Frontal cortex (tissue), 4 donors: Measurements from ENCODE around the gene FOSL2. TPM values are rescaled to one million over a fixed set of nuclear protein-coding genes. Genes with fewer than 3 reads are reported as not detected.
"Not testable (repeated sequence)": the region's sequence is repeated elsewhere in the genome, so short reads cannot be mapped to it uniquely, and the experiment has no call there.

Experiments
- DNase-seq, 2 donors: peaks; one replicate each; pipeline ENCODE4 v3.0.0; 2012; ENCODE audit warnings: low spot score in 2 of 2
- FAIRE-seq: peaks from 2 replicates; lab custom pipeline; 2012; peaks lifted over from hg19 to GRCh38; lab: Jason Lieb, UNC
- total RNA-seq: library from RNA; depleted of rRNA; stranded (reverse); fragments of >200 nt; gene quantifications from one replicate; pipeline ENCODE4 v1.2.3, GENCODE V29; 2014
- donor health status: control.
- donor health status: control.
- donor health status: control.

Gene FOSL2
- total RNA-seq, 1 donor from 2014 or later: 20.0 TPM

GRCh38 chr2:28370354-28370753, 22.3 kb upstream of the FOSL2 start:
- FAIRE-seq (no peak), DNase-seq (no peak)

- DNase-seq, FAIRE-seq: not testable (repeated sequence)
Measured at GRCh38 chr2:28371728-28372127, 20.9 kb upstream of the FOSL2 start.

- FAIRE-seq: no peak
- no peak for DNase-seq
Measured at GRCh38 chr2:28373854-28374253, 18.8 kb upstream of the FOSL2 start.

- DNase-seq: no peak
- no peak for FAIRE-seq
Measured at GRCh38 chr2:28374331-28374730, 18.3 kb upstream of the FOSL2 start.

DNA sequence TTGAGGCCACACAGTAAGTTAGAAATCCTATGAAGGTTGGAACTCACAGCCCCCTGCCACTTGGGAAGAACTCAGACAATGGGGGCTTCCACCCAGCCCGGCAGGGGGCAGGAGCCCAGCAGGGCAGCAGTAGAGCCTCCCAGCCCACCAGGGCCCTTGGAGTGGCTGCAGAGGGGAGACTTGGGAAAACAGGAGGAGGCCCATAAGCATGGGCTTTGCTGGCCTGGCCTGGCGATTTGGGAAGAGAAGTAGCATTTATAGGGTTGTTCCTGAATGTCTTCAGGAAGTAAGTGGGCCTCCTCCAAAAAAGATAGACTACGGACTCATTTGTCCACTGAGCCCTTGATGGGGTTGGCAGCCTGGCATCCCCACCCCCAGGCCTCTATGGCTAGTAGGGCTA, 17.4 kb upstream of the FOSL2 start:
- FAIRE-seq (no peak), DNase-seq (no peak)

DNA sequence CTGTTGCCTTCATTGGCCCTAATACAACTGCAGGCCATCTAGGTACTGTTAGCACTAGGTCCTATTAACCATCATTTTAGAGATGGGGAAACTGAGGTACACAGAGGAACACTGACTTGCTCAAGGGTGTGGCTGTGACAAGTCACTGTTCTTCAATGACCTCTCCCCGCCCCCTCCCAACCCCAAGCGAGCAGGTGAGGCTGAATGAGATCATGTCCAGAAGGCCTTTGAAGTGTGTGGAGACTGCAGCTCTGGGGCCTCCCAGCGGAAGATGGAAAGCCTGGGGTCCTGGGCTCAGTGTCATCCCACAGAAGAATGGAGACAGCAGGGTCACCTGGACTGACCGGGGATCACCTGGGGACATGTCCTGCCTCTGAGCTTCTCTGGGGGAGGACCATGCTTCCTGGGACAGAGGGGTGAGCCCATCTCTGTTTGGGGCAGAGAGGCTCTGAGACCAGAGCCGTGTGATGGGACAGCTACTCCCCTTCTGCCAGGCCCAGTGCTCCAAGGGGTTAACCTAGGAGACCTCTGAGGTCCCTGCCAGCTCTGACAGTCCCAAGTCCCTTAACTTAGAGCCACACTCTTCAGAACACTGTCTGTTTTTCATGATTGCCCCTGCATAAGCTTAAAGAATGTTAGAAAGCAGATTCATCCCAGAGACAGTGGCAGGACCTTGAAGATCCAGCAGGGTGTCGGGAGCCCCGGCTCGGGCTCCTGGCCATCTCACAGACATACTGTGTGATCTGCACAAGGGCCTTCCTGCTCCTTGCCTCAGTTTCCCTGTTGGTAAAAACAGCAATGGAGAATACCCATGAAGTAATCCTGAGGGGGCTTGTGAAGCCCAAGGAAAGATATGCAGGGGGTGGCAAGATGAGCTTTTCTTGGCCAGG, 16.7 kb upstream of the FOSL2 start:
- FAIRE-seq (no peak), DNase-seq (no peak)

DNA sequence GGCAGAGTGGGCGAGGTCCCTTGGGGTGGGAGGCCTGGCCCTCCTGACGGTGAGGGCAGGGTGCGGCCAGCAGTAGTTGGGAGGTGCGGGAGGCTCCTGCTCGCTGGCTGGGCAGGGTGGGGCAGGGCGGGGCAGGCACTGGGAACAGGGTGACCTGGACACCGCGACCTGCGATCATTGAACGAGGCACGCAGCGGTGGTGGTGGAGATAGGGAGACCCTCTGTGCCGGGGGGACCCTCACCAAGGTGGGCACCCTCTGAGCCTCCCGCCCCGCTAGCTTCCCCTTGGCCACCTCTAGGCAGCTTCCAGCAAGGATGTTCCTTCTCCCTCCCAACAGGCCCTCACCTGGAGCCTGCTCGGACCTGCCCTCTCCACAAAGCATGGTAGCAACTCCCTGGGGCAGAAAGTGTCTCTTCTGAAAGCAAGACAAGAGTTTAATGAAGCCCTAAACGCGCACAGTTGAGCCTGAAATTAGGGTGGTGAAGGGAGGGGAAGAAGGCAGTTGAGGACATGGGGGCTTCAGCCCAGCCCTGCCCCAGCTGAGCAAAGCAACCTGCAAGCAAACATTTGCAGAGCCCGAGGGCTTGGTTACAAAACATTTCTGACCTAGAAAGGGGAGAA, 15.4 kb upstream of the FOSL2 start:
- no peak for FAIRE-seq
- no peak for DNase-seq

- FAIRE-seq: no peak
- DNase-seq: no peak
Measured at GRCh38 chr2:28377984-28378678, 14.5 kb upstream of the FOSL2 start.

DNA sequence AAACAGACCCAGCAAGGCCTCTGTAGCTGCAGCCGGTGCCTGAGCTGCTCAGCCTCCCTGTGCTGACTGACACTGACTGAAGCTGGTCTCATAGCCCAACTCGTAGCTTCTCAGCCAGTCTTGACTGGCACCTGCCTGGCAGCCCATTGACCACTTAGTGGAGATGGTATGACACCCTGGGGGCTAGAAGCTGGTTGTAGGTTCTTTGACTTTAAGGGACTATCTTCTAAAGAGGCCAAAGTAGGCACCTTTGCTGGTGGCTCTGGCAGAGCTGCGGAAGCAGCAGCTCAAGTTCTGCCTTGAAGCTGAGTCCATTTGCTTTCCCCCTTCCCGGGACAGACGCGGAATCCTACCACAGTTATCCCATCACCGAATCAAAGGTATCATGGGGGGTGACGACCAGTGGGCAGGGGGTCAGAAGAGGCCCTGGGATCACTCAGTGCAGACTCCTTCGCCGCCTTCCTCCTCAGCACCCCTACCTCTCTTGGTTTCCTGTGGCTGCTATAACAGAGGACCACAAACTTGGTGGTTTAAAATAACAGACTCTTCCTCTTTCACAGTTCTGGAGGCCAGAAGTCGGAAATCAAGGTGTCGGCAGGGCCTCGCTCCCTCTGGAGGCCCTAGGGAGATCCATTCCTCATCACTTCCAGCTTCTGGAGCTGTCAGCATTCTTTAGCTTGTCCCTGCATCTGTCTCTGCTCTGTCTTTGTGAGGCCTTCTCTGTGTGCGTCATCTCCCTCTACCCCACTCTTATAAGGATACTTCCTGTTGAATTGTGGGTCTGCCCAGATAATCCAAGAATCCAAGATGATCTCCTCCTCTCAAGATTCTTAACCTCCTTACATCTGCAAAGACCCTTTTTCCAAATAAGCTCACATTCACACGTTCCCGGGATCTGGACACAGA, 13.7 kb upstream of the FOSL2 start:
- no peak for DNase-seq
- FAIRE-seq: no peak

DNA sequence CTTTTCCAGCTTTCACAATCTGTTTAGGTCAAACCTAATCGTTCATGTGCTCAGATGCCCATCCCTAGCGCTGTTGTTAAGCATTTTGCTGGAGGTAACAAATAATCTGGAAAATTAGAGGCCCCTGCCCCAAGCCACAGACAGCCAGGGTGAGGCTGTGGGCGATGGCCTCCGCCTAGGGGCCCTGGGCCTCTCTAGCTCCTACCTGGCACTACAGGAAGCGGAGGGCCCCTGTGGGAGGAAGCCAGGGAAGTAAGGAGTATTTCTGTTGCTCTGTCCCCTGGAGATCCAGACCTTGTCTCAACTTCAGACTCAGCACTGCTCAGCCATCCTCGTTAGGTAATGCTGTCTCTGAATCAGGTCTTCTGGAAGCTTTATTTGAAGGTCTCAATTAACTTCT, 12.4 kb upstream of the FOSL2 start:
- DNase-seq (no peak), FAIRE-seq (no peak)

DNA sequence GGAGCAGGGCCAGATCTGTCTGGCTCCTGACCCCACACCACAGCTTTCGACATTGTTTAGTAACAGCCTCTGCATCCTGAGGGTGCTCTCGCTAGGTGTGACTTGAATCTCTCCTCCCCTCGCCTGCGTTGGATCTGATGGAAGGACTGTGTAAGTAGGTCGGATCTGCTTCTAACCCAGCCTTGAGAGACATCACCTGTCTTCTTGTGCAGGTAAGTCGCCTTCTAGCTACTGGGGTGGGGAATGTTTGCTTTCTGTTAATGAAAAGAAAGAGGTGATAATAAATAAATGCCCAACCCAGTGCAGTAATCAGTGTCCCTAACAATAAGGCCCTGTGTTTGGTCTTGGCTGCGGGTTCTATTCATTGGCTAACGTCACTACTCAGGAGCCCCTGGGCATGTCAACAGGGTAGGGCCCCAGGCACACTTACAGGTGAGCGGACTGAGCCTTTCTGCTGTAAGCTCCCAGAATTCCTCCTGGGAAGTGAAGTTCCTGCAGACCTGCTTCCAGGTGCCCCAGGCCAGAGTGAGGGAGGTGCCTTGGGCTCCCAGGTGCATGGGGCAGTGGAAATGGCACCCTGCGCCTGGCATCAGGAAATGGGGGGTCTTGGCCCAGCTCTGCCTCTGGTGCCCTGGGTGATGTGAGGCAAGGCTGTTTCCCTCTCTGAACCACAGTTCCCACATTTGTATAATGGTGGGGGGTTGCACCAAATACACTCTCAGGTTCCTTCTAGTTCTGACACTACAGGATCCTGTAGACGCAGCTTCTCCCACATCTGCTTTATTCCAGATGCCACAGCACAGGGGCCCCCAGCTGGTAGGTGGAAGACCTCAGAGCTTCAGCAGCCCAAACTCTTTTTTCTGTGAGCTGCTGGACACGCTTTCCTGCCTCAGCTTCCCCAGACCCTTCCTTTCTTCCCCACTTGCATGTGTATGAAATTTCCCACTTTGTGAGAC, 11.2 kb upstream of the FOSL2 start:
- DNase-seq: no peak
- no peak for FAIRE-seq

DNA sequence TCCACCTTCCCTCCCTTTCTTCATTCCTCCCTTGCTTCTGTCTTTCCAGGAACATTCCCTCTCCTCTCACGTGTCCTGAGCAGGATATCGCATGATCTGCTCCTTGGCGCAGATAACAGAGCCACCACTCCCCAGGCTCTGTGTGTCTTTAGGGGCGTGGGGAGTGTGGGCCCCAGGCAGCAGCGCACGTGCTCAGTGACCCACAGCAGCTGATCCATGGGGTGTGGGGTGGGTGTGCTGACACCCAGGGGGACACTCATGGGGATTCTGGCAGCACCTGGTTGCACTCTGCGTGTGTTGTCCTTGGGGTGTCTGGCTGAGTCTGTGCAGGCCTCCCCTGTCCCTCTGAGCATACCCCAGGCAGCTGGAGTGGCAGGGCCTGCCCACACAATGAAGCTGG, 9.9 kb upstream of the FOSL2 start:
- FAIRE-seq (no peak), DNase-seq (no peak)

DNA sequence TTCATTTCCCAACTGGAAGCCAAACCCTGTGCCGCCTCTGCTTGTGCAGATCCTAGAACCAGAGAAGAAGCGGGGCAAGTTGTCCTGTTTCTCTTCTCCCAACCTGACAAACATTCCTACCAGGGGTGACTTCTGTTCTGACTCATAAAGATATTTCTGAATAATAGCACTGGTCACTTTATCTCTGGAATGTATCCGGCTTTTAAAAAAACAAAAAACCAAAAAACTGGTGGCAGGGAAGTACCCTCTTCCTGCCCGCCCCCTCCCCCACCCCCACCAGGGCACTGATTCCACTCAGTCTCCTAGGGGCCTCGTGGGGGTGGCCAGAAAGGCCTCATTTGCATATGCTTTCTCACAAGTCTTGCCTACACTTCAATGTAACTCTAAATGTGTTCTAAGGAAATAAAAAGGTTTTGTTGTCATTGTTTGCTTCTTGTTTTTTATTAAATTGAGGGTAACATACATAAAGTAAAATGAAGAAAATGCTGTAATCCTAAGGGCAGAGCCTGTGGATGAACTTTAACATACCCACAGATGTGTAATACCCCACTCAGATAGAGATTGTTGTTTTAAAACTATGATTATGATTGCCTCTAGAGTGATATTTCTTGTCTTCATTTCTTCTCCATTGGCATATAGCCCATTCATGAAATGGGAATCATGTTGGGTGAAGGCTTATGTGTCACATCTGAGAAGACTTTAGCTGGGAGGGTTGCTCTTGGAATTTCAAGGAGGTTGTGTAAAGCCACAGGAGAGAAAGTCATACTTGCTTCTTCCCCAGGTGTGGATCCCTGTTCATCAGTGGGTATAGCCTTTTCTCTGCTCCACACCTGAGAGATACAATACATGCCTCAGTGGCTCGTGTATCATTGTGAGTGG, 5.3 kb upstream of the FOSL2 start:
- no peak for DNase-seq
- FAIRE-seq: no peak

GRCh38 chr2:28389399-28390240, 3.0 kb upstream of the FOSL2 start:
- FAIRE-seq: no peak
- no peak for DNase-seq

DNA sequence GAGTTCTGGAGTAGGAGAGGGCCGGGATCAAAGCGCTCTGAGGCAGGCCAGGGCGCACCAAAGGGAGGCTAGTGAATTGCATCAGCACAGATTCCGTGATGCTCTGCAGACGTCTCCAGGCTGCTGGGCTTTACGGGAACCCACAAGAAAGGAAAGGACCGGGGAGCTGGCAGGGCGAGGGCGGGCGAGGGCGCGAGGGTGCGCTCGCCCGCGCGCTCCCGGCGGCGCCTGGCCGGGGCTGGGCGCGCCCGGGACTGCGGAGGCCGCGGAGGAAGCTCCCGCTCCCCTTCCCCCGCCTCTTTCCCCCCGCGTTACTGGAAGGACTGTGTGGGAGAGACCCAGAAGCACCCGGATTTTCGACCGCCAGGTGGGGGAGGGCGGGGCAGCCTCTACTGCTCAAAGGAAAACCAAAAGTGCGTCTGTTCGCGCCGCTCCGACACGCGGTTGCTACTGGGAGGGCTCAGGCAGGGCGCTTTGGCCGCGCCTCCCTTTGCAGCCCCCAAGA, 2.4 kb upstream of the FOSL2 start:
- FAIRE-seq (no peak), DNase-seq (peak; percentile 72 to 79)

- FAIRE-seq (no peak), DNase-seq (peak; percentile 60 to 61)
Measured at GRCh38 chr2:28390746-28391563, 1.7 kb upstream of the FOSL2 start.
